IPS DF 19.7 (cell line): Measurements from ENCODE around the gene DLST.

ENCODE experiments used
- DNase-seq: peaks from one replicate; pipeline ENCODE4 v3.0.0-alpha.2; 2013; ENCODE audit warnings: low read depth, low spot score

The DLST gene

DNA sequence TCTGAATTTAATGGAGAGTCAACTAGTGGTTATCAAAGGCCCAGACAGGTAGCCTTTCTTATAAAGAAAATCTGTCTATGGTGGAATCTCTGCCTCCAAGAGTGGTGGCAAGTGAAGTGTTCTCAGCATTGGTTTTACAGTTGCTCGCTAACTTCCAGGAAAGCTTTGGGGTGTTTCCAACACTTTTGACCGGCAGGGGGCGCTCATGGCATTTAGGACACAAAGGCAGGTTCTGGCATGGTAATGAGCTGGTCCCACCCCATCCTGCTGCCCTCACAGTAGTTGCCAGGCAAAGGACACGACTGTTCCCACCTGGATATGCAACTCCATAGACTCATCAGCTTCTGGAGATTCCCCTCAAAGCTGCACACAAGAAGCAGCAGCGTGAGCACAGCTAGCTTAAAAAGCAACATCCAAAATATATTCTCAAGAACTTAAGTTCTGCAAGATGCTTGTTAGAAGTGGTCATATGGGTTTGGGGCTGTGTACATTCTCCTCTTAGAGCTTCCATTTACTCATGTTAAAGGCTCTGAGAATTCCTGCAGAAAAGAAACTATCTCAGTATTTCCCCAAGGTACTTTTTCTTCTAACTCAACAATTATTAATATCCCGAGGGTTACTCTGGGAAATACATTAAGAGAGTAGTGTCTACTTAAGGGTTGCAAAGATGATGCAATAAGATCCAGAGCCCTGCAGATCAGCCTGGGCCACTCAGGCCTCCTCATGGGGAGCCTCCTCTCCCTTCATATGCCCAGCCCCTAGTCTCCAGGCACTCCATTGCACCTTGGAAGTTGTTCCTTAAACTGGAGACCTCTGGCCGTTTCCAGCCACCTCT is 20.6 kb upstream of the DLST start:
- peak; percentile 63 for DNase-seq

DNA sequence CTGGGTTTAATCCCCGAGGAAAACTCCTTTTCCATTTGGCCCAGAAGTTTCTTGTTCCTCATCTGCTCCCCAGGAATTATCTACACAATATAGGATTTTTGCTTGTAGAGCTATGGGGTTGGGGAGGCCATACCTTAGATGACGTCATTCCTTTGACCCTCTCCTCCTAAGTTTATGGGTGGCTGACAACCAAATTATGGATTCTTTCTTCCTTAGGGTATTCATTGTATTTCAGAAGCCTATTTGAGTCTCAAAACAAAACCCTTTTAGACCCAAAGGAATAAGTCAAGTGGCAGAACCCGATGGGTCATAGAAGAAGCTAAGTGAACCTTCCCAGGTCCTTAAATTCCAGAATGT is 20.0 kb upstream of the DLST start:
- DNase-seq: no peak

DNA sequence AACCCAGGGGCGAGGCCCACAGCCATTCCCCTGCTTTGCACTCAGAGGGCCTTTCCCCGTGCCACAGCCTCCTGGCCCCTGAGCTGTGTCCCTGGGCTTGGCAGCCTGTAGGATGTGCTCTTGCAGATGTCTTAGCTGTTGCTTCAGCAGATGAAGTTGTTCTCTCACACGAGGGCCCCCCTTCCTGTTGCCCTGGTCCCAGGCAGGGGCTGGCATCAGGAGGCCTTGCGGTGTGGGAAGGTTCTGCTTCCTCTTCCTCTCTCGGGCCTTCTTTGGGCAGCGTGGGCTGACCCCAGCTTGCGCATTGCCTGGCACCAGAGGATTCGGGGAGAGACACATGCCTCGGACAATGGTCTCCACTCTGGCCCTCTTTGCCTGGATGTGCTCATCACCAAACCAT is 18.4 kb upstream of the DLST start:
- DNase-seq: no peak

DNA sequence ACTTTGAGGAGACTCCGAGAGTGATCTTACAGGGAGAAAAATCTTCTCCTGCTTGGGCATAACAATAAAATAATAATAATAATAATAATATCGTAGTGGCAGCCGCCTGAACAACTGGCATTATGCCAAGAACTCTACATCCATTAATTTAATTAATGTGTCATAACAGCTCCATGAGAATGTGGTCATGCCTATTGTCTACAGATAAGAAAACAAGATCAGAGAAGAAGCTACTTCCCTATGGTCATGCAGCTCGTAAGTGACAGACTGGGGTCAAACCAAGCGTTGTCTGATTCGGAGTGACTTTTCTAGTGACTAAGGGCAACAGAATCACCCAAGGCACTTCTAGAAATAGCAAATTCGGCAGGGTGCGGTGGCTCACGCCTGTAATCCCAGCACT is 17.5 kb upstream of the DLST start:
- DNase-seq: no peak

DNA sequence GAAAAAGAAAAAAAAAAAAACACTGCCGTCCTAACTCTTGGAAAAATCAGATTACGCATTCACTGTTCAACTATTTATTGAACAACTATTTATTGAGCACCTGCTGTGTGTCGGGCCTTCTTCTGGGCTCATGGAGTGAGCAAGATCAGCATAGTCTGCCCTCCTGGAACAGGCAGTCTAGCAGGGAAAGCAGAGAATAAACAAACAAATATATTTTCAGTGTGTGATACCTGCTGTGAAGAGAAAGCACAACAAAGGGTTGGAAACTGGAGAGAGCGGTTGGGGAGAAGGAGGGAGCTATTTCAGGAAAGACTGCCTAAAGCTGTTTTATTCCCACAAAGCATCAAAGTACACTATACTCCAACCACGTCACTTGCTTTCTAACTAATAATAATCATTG is 16.6 kb upstream of the DLST start:
- no peak for DNase-seq

DNA sequence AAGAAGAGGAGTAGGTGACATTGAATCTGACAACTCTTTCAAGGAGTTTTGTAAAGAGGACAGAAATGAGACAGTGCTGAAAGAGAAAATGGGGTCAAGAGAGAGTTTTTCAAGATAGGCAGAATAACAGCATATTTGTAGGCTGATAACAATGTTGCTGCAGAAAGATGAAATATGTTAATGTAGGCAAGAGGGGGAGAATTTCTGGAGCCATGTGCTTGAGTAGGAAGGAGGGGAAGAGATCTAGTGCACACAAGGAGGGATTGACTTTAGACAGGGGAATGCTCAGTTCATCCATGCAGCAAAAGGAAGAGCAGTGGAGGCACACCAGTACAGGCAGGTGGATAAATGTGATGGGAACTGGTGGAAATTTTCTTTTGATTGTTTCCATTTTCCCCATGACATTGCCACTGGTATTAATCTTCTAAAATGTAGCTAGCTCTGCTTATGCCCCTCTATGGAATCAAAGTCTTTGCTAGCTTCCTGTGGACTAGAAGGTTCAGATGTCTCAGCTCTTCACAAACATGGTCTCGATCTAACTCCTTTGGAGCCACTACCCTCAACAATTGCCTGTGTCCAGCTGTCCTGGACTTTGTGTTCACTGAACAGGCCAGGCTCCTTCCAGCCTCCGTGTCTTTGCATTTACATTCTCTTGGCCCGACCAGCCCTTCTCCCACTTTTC is 14.9 kb upstream of the DLST start:
- DNase-seq: no peak

DNA sequence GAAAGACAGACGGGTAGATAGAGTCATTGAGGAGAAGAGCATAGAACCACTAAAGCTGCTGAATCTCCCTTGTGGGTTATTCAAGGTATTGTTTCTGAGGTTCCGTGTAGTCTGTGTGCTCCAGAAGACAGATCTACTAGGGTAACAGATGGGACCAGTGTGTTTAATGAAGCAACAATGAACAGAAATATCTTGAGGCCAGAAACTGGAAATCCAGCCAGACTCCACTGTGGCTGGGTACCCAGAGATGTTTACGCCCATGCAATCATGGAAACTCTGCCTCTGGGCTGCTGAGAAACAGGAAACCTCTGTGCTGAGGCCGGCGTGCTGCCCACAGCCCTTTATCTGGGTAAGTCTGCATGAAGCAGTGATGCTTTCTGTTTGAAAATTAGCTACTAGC is 14.0 kb upstream of the DLST start:
- no peak for DNase-seq

DNA sequence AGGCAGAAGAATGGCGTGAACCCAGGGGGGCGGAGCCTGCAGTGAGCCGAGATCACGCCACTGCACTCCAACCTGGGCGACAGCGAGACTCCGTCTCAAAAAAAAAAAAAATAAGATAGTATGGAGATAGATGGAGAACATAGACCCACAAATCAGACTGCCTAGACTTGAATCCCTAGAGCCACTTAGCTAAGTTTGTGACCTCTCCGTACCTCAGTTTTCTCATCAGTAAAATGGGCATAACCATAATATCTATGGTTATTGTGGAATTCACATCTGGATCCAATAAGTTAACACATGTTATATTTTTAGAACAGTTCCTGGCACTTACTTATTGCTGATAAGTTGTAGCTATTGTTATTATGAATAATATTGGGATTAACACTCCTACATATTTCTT is 13.0 kb upstream of the DLST start:
- no peak for DNase-seq

DNA sequence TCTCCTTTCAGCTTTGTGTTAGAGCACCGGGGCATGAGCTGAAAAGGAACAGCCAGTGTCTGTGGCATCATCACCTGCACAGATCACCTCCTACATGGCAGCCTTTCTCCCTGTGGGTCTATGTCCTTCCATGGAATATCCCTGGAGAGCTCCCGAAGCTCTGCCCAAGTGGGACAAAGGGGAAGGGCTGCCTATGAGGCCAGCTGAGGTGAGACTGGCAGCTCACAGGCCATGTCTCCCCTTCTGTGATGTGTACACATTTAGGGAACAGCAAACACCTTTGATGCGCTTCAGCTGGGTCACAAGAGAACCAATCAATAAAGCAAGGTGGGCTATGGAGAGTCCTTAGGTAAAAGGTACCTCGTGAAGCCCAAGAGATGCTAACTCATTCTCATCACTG is 9.9 kb upstream of the DLST start:
- no peak for DNase-seq

DNA sequence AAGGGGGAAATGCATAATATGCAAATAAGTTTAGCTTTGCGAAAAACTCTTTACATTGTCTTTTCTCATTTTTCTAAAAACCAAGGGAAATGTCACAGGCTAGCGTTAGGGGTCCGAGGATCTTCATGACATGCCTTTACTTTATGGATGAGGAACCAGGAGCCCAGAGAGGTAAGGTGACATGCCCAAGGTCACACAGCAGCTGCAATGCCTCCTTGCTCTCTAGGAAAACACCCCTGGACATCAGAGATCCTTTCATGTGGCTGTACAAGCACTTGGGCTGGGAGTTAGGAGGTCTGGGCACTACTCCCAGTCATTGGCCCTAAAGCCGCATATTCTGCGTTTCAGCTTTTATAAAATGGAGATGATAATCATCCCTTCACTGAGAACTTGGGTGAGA is 6.5 kb upstream of the DLST start:
- no peak for DNase-seq

DNA sequence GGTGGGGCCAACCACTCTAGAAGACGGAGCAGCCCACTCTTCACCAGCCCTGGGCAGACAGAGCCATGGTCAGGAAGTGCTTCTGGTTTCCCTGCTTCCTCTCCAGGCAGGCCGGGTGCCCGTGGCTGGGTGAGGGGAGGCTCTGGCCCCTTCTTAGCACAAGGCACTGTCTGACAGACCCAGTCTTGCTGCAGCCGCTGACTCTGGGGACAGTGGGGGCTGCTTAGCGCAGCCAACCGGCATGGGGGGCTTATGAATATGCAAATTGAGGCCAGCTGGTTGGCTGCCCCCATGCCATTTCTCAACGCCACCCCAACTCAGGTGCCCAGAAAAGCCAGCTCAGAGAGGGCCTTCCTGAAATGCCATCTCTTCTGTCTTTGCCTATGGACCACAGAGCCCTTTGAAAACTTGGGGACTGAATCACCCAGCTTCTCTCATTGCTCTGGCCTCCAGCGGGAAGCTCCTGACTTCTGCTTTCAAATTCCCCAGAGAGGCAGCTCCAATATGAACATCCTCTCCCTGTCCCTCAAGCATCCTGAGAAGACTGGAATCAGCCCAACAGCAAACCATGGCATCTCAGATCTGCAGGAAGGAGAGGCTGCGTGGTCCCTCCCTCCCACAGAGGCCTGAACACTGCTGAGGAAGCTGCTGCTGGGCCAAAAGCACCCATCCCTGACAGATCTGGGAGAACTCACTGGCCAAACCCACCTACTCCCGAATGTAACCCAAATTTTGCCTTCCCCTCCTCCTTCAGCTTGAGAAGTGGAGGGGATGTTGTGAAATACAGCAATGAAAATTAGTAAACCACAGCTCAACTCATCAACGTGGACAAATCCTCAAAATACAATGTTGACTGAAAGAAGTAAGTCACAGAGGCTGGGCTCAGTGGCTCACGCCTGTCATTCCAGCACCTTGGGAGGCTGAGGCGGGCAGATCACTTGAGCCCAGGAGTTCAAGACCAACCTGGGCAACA is 5.5 kb upstream of the DLST start, which contains the start of gene PROX2:
Gene PROX2 (minus strand): TSS at position 205 of the 973 bp plus-strand sequence. CDS start 12,311 bp downstream, outside the sequence.
- DNase-seq: no peak

DNA sequence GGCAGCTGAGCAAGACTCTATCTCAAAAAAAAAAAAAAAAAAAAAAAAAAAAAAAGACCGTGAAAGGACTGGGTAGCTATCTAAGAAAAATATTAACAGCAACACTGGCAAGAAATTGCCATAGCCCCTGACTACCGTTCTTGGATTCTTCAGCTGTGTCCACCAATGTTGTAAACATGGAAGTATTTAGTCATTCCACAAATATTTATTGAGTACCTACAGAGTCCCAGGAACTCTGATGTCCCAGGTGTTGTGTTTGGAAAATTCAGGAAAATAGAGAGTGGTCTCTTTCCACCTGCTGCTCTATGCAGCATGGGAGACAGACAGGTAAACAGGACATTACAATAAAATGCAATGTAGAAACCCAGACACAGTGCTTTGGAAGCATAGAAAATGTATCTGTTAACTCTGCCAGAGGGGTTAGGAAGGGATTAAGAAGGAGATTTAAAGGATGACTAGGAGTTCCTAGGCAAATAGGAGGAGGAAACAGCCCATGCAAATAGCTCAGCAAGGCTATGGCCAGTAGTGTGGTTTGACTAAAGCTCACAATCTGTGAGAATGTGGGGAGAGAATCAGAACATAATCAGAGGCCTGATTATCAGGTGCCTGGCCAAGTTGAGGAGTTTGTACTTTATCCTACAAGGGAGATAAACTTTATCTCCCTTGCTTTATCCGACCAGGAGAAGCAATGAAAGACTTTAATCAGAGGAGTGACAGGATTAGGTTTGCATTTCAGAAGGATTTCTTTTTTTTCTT is 2.1 kb upstream of the DLST start:
- DNase-seq: no peak

DNA sequence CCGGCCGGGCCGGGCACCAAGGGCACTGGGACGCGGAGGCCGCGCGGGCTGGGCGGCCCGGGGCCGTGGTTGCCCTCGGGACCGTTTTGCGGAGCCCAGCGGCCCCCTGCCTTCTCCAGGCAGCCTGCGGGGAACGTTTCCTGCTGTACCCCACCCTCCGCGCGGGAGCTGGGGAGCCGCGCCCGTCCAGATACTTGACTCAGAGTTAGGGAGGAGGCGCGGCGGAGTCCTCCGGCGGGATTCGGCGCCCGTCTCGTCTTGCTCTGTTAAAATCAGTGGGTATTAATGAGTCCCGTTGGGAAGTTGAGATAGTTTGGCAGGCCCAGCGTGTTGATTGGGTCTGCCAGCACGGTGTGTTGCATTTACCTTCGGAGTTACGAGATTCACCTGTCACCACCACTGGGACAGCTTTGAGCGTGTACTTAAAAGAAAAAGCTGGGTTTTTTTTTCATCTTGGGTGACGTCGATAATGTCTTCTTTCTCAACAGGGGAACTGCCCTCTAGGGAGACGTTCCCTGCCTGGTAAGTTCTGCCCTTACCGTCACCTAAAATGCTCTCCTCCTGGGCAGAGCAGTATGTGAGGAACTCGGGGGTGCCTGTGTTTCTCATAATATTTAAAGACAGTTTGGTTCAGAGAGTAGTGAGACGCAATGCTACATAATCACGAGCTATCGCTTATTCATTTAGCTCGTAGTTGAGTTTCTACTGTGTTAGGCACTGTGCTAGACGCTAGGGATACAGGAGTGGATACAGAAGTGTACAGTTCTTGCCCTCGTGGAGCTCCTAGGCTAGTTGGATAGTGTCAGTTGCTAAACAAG is 596 bp downstream of the DLST start:
- DNase-seq: no peak

DNA sequence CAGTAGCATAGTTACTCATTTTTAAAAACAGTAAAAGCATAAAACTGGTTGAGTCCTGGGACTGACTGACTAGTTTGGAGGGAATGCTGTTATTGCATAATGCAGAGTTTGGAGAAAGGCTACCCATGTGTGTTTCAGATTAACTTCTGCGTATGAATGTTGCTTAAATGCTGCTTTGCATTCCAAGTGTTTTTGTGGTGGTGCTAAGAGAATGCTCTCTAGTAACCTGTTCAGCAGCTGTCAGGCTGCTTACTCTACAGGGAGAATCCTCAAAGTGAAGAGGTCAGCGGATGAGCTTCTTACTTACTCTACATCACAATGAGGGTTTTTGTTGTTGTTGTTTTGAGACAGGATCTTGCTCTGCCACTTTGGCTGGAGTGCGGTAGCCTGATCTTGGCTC is 4.3 kb downstream of the DLST start:
- DNase-seq: peak; percentile 78

DNA sequence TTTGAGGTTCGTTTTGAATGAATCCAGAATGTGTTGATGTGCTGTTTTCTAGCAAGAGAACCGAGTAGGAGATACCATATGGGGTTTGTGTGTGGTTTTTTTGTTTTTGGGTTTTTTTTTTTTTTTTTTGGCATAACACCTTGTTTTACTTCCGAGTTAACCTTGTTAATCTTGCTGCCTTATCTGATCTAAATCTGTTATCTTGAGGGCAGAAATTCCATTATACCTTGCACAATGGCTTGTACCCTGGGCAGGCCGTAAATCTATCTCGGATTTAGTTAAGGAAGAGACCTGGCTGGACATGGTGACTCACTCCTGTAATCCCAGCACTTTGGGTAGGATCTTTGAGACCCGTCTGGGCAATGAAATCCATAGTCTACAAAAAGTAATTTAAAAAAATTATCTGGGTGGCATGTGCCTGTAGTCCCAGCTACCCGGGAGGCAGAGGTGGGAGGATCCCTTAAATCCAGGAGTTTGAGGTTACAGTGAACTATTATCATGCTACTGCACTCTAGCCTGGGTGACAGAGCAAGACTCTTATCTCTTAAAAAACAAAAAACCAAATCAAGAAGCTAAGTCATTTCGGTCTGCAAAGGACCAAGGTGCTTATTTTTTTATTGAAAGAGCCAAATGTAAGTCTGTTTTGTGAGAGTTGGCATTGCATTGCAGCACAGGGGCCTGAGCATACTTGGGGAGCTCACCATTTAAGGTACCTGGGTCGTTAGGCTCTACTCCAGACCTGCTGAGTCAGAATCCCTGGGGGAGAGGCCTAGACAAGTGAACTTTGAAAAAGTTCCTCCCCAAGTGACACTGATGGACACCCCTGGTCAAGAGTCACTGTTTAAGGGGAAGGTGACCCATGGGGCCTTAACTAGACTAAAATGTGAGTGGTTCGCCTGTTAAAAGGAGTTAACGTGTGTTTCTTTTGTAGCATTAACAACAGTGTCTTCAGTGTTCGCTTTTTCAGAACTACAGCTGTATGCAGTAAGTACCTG is 6.7 kb downstream of the DLST start:
- DNase-seq: no peak

DNA sequence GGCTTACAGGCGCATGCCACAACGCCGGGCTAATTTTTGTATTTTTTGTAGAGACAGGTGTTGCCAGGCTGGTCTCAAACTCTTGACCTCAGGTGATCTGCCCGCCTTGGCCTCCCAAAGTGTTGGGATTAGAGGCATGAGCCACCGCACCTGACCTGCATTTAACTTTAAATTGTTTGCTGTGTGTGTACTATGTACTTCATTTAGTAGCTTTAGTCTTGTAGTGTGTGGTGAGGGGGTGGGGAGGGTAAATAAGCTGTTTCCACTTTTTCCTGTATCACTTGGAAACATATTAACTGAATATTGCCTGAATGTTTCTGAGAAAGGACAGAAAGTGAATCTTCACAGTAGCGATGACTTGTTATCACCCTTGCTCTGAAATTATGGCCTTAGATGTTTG is 8.5 kb downstream of the DLST start:
- DNase-seq: no peak

DNA sequence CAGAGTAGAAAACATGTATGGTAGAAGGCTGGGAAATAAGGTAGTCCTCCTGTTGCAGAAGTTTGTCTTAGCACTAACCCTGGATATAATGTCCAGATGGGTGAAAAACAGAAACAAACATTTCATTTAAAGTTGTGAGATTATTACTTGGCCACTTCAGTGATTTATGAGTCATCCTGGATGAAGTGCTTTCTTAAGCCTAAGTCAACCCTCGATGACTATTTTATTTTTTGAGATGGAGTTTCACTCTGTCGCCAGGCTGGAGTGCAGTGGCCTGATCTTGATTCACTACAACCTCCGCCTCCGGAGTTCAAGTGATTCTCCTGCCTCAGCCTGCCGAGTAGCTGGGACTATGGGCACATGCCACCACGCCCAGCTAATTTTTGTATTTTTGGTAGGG is 10.2 kb downstream of the DLST start:
- DNase-seq: no peak

DNA sequence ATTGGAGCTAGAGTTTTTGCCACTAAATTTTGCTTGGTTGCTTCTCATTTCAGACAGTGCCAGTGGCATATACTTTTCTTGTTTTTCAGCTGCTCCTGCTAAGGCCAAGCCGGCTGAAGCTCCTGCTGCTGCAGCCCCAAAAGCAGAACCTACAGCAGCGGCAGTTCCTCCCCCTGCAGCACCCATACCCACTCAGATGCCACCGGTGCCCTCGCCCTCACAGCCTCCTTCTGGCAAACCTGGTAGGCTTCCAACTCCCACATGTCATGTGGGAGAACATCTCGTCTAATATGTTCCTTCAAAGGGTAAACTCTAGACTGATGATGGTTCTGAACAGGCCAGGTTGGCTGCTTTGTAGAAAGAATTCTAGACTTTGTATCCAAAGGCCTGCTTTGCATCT is 11.0 kb downstream of the DLST start:
- DNase-seq: no peak

DNA sequence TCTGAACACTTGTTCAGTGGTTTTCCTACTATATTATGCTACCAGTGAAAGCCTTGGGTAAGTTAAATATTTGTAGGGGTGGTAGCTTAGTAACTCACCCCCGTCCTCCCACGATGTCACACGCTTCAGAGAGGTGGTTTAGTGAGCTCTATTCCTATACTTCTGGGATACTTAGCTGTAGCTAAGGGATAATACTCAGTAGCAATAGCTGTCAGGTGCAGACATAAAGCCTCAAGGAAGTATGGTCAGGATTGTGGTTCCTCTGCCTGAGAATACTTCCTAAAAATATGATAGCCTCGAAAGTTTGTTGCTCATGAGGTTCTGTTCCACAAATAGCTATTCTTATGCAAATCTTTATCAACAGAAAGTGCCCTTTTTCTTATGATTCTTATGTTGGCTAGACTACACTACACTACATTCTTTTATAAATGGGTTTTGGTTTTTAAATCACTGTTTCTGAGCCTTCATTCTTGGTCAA is 11.9 kb downstream of the DLST start:
- no peak for DNase-seq
